Measurements from ENCODE around the gene NCAPG2.

Gene NCAPG2

DNA sequence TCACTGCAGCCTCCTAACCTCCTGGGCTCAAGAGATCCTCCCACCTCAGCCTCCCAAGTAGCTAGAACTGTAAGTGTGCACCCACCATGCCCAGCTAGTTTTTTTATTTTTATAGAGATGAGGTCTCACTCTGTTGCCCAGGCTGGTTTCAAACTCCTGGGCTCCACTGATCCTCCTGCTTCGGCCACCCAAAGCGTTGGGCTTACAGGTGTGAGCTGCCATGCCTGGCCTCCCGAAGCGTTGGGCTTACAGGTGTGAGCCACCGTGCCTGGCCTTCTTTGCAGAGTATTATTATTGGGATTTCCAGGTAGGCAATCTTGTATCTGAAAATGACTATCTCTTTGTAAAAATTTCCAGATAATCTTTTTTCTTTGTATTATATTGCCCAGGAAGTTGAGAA, 23.1 kb upstream of the NCAPG2 start:
- no peak overlapping the region for H3K27ac Mint-ChIP-seq
- no peak for DNase-seq
- no peak overlapping the region for H3K4me3 Mint-ChIP-seq
- H3K4me1 Mint-ChIP-seq (ENCODE audit: low read depth), result peaks cover 4% of the 10 kb centered on the region
- no peaks in the 10 kb centered on the region for H3K9me3 Mint-ChIP-seq
- H3K27me3 Mint-ChIP-seq, result no peaks in the 10 kb centered on the region
- peaks cover 34% of the 10 kb centered on the region for H3K36me3 Mint-ChIP-seq (ENCODE audit: low read depth)

DNA sequence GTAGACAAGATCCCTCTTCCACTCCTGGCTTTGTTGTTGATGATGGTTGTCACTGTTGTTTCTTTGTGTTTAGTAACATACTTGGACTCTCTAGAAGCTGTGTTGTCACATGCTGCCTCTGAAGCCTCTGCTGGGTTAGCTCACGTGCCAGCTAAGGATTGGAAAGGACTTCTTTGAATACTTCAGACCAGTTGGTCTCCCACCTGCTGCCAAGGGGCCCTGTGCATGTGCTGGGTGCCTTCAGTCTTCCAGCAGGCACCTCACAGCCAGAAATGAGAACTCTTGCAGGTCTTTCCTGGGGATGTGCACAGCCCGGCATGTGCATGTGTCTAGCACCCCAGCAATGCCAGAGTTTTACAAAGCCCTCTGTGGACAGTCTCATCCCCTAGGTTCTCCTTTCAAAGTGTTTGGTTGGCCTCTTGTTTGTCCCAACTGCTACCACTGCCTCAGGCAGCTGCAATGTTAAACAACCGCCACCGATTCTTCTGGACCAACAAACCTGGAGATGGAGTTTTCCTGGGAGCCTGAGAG, 21.7 kb upstream of the NCAPG2 start:
- H3K4me3 Mint-ChIP-seq, result no peak overlapping the region
- no peaks in the 10 kb centered on the region for H3K27me3 Mint-ChIP-seq
- H3K9me3 Mint-ChIP-seq, result no peaks in the 10 kb centered on the region
- peaks cover 21% of the 10 kb centered on the region for H3K36me3 Mint-ChIP-seq (ENCODE audit: low read depth)
- peaks cover 4% of the 10 kb centered on the region for H3K4me1 Mint-ChIP-seq (ENCODE audit: low read depth)
- no peak for DNase-seq
- H3K27ac Mint-ChIP-seq, result no peak overlapping the region

- no peak overlapping the region for H3K27ac Mint-ChIP-seq
- peaks cover 13% of the 10 kb centered on the region for H3K36me3 Mint-ChIP-seq (ENCODE audit: low read depth)
- H3K9me3 Mint-ChIP-seq, result no peaks in the 10 kb centered on the region
- H3K4me1 Mint-ChIP-seq (ENCODE audit: low read depth), result peaks cover 4% of the 10 kb centered on the region
- H3K4me3 Mint-ChIP-seq, result no peak overlapping the region
- H3K27me3 Mint-ChIP-seq, result no peaks in the 10 kb centered on the region
- DNase-seq, result no peak
Observed at GRCh38 chr7:158725506-158725800, 20.8 kb upstream of the NCAPG2 start.

DNA sequence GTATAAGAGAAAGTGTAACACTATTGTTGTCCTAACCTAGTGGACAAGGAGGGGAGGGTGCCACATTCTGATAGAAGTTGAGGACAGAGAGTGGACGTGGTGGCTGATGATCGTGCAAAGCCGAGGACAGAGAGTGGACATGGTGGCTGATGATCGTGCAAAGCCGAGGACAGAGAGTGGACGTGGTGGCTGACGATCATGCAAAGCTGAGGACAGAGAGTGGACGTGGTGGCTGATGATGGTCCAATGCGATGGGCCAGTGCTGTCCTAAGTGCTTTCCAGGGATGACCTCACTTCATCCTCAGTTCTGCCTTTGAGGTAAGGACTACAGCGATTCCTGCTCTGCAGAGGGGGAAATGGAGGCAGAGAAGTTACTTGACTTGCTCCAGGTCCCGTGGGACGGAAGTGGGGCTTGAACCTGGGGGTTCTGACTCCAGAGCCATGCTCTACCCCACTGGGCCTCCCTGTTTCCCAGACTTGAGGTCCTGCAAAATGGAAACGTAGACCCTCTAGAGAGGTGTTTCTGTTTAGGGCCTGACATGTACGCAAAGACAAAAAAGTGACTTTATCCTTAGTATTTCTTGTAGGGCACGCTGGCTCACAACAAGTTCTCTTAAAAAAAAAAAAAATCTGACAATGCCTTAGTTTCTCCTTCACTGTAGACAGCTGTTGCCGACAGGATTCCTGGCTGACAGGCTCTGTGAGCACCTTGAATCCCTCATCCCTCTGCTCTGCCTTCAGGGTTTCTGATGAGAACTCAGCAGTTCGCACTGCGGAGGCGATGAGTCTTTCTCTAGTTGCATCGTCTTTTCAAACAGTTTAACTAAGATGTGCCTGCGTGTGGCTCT, 20.3 kb upstream of the NCAPG2 start:
- Mint-ChIP-seq H3K4me3 (no peak overlapping the region), H3K36me3 (ENCODE audit: low read depth) (peaks cover 8% of the 10 kb centered on the region), H3K27me3 (no peaks in the 10 kb centered on the region), H3K4me1 (ENCODE audit: low read depth) (peaks cover 3% of the 10 kb centered on the region), H3K9me3 (no peaks in the 10 kb centered on the region), H3K27ac (no peak overlapping the region)
- DNase-seq, result no peak

DNA sequence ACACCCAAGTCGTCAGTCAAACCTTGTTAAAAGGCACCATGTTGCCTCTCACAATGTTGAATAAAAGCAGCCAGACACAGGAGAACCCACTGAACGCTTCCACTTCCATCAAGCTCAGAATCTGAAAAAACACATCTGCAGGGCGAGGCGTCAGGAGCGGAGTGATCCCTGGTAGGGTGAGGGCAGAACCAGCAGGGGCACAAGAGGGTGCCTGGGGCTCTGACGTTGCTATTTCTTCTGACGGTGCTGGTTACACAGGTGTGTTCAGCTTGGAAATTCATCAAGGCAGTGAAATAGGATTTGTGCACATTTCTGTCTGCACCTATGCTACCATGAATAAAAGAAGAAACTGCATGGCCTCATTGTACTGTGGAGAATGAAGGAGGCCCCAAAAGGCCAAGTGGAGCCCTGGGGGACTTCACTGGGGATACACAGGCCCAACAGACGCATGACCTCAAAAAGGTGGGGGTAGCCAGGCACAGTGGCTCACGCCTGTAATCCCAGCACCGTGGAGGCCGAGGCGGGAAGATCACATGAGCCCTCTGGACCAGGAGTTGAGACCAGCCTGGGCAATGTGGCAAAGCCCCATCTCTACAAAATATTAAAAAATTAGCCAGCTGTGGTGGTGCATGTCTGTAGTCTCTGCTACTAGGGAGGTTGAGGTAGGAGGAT, 19.2 kb upstream of the NCAPG2 start:
- peaks cover 1% of the 10 kb centered on the region for H3K4me1 Mint-ChIP-seq (ENCODE audit: low read depth)
- no peaks in the 10 kb centered on the region for H3K27me3 Mint-ChIP-seq
- H3K4me3 Mint-ChIP-seq, result no peak overlapping the region
- H3K27ac Mint-ChIP-seq, result no peak overlapping the region
- DNase-seq, result no peak
- no peaks in the 10 kb centered on the region for H3K9me3 Mint-ChIP-seq
- H3K36me3 Mint-ChIP-seq (ENCODE audit: low read depth), result peaks cover 5% of the 10 kb centered on the region

DNA sequence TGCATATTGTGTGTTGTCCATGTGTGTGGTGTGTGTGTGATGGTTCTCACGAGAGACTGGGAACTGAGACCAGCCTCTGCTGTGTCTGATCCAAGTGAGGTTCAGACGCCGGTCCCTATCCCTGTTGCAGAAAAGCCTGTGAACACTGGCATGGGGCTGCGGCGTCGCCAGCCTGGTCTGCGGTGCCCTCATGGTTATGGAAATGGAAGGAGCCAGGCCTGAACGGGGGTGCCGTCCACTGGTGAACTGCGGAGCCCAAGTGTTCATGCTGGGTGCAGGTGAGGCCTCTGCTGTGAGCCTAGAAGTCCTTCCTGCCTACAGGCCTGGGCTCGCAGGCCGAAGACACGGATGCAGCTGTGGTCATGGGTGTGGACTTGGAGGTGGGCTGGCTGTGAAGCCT, 18.7 kb upstream of the NCAPG2 start:
- Mint-ChIP-seq H3K27ac (no peak overlapping the region), H3K4me3 (no peak overlapping the region), H3K9me3 (no peaks in the 10 kb centered on the region), H3K36me3 (ENCODE audit: low read depth) (no peaks in the 10 kb centered on the region), H3K27me3 (no peaks in the 10 kb centered on the region), H3K4me1 (ENCODE audit: low read depth) (no peaks in the 10 kb centered on the region)
- DNase-seq, result no peak

DNA sequence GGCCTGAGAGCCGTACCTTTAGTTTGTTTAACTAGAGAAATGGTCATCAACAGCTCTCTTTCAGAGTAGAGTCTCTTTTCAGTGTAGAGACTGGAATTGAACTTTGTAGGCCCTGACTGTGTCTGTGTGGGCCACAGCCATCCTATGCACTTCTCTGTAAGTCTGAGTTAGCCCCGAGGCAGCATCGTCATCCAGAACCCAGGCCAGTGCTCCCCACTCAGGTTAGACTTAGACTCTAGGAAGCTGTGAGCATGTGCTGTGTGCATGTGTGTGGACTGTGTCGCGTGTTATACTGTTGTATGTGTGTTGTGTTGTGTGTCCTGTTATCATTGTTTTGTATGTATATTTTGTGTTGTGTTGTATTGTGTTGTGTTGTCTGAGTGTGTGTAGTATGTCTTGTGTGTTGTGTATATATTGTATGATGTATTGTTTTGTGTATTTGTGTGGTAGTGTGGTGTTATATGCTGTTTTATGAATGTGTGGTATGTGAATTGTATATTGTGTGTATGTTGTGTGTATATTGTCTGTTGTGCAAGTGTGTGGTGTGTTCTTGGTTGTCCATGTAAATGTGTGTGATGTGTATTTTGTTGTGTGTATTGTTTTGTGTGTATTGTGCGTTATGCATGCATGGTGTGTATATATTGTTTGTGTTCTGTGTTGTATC, 18.1 kb upstream of the NCAPG2 start:
- H3K4me1 Mint-ChIP-seq (ENCODE audit: low read depth), result no peaks in the 10 kb centered on the region
- DNase-seq, result no peak
- H3K9me3 Mint-ChIP-seq, result no peaks in the 10 kb centered on the region
- H3K27me3 Mint-ChIP-seq, result peaks cover 2% of the 10 kb centered on the region
- H3K36me3 Mint-ChIP-seq (ENCODE audit: low read depth), result no peaks in the 10 kb centered on the region
- H3K4me3 Mint-ChIP-seq, result no peak overlapping the region
- no peak overlapping the region for H3K27ac Mint-ChIP-seq

- peaks cover 5% of the 10 kb centered on the region for H3K27me3 Mint-ChIP-seq
- H3K36me3 Mint-ChIP-seq (ENCODE audit: low read depth), result no peaks in the 10 kb centered on the region
- DNase-seq, result no peak
Observed at GRCh38 chr7:158720112-158720511, 15.5 kb upstream of the NCAPG2 start.

GRCh38 chr7:158716802-158717201, 12.2 kb upstream of the NCAPG2 start:
- no peaks in the 10 kb centered on the region for H3K9me3 Mint-ChIP-seq
- H3K4me3 Mint-ChIP-seq, result no peak overlapping the region
- no peaks in the 10 kb centered on the region for H3K36me3 Mint-ChIP-seq (ENCODE audit: low read depth)
- no peak overlapping the region for H3K27ac Mint-ChIP-seq
- DNase-seq, result no peak
- peaks cover 4% of the 10 kb centered on the region for H3K4me1 Mint-ChIP-seq (ENCODE audit: low read depth)
- peaks cover 5% of the 10 kb centered on the region for H3K27me3 Mint-ChIP-seq

More at GRCh38 chr7:158720112-158720511, 15.5 kb upstream of the NCAPG2 start:
- H3K9me3 Mint-ChIP-seq, result no peaks in the 10 kb centered on the region
- H3K4me1 Mint-ChIP-seq (ENCODE audit: low read depth), result no peaks in the 10 kb centered on the region
- H3K27ac Mint-ChIP-seq, result no peak overlapping the region
- H3K4me3 Mint-ChIP-seq, result no peak overlapping the region

GRCh38 chr7:158710651-158711102, 6.1 kb upstream of the NCAPG2 start:
- H3K4me1 Mint-ChIP-seq (ENCODE audit: low read depth), result peaks cover 17% of the 10 kb centered on the region
- no peak overlapping the region for H3K4me3 Mint-ChIP-seq
- DNase-seq, result no peak
- no peaks in the 10 kb centered on the region for H3K27me3 Mint-ChIP-seq
- peaks cover 4% of the 10 kb centered on the region for H3K9me3 Mint-ChIP-seq
- H3K36me3 Mint-ChIP-seq (ENCODE audit: low read depth), result no peaks in the 10 kb centered on the region
- H3K27ac Mint-ChIP-seq, result no peak overlapping the region

- H3K36me3 Mint-ChIP-seq (ENCODE audit: low read depth), result peaks cover 13% of the 10 kb centered on the region
- H3K9me3 Mint-ChIP-seq, result peaks cover 4% of the 10 kb centered on the region
- H3K27me3 Mint-ChIP-seq, result no peaks in the 10 kb centered on the region
- H3K27ac Mint-ChIP-seq, result no peak overlapping the region
- no peak for DNase-seq
- peaks cover 31% of the 10 kb centered on the region for H3K4me1 Mint-ChIP-seq (ENCODE audit: low read depth)
- no peak overlapping the region for H3K4me3 Mint-ChIP-seq
Observed at GRCh38 chr7:158707610-158708009, 3.0 kb upstream of the NCAPG2 start.

DNA sequence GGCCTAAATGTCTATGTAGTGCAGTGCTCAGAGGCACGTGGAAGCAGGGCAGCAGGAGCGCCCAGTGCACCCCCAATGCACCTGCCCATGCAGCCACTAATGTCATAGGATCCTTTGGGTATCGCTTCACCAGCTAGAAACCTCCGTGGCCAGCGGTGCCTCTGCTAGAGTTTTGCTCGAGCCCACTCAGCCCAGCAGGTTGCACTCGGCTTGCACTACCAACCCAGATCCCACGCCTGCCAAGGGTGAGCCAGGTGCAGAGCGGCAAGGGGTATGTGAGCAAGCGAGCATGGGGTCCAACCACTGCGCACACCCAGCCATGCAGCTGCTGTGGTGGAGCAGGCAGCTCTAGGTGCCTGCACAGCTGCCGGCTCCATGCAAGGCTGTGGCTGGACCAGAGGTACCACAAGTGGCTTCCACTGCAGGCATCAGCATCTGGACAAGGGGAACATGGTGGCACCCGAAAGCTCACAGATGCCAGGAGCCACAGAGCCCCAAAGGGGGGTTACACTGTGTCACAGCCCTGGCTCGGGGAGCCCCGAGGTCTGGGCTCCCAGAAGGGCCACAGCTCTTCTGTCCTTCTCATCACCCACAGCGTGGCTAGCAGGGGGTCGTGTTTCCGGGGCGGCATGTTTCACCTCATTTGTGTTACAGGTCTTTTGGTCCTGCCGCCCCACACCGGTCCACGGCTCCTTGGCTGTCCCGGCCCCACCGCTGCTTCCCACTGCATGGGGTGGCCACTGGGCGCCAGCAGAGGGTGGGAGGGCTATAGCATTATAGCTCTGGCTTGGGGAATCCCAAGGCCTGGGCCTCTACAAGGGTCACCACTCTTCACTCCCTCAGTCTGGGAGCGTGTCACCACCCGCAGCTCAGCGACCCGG, 2.3 kb upstream of the NCAPG2 start:
- Mint-ChIP-seq H3K4me3 (peak overlapping the region; percentile 88), H3K27me3 (no peaks in the 10 kb centered on the region), H3K27ac (peak overlapping the region; percentile 12), H3K36me3 (ENCODE audit: low read depth) (peaks cover 19% of the 10 kb centered on the region), H3K9me3 (peaks cover 4% of the 10 kb centered on the region), H3K4me1 (ENCODE audit: low read depth) (peaks cover 34% of the 10 kb centered on the region)
- DNase-seq, result no peak

GRCh38 chr7:158706273-158706704, 1.7 kb upstream of the NCAPG2 start:
- no peak for DNase-seq
- no peaks in the 10 kb centered on the region for H3K27me3 Mint-ChIP-seq
- H3K27ac Mint-ChIP-seq, result peak overlapping the region; percentile 12
- peaks cover 26% of the 10 kb centered on the region for H3K36me3 Mint-ChIP-seq (ENCODE audit: low read depth)
- peaks cover 40% of the 10 kb centered on the region for H3K4me1 Mint-ChIP-seq (ENCODE audit: low read depth)
- H3K4me3 Mint-ChIP-seq, result peak overlapping the region; percentile 88
- peaks cover 4% of the 10 kb centered on the region for H3K9me3 Mint-ChIP-seq

Data from activated T-cell treated with anti-CD3 and anti-CD28 coated beads, Interleukin-2, amount 50 U/mL, for 24 hours (primary cell).